ENCODE data around the gene MAML3.

Gene MAML3

GRCh38 chr4:139672732-139673131 is 481.3 kb downstream of the MAML3 start:
- DNase-seq = no peak

DNA sequence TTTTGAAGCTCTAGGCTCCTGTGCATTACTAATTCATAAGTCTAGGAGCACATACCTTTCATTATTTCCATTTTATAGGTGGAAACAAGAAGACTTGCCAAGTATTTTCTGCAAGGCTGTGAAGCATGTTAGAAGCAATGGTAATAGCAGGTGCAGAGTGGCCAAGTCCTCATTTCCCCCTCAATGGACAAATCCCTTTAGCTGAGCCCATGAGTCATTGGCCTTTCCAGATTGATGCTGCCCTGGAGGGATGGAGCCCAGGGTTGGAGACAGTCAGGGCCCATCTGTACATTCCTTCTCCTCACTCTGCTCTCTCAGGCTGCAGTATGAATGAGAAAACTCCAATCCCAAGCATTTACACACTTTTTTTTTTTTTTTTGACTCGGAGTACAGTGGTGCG is 481.8 kb downstream of the MAML3 start:
- DNase-seq = no peak

- no peak for DNase-seq
Measured at GRCh38 chr4:139670775-139671174, 483.2 kb downstream of the MAML3 start.

GRCh38 chr4:139669890-139670289 is 484.1 kb downstream of the MAML3 start:
- DNase-seq = no peak

- DNase-seq = no peak
Measured at GRCh38 chr4:139669335-139669734, 484.6 kb downstream of the MAML3 start.

DNA sequence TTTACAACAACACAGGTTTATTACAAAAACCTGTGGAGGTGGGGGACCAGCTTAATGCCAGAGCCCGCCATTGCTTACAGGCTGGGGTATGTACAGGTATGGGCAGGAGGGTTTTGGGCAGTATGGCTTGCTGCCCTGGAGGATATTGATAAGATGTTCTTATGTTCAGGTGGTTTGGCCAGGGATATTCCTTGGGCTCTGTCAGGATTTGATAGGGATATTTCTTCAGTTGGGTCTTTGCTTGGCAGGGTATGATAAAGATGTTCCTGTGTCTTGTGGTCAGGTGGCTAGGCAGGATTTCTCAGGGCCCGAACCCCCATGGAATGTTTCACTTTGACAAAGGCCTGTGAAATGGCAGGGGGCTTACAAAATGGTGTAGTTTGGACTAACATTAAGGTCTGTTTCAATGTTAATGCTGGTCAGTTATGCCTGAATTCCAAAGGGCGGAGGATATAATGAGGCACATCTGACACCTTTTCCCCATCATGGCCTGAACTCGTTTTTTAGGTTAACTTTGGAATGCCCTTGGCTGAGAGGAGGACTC is 485.3 kb downstream of the MAML3 start:
- no peak for DNase-seq

GRCh38 chr4:139668036-139668435 is 485.9 kb downstream of the MAML3 start:
- DNase-seq = no peak
